GM18951 (cell line): Measurements from ENCODE around the gene DCAF12.
"Not testable (repeated sequence)": the region's sequence is repeated elsewhere in the genome, so short reads cannot be mapped to it uniquely, and the experiment has no call there.

Source experiments
- POLR2A ChIP-seq: IDR thresholded peaks from 4 replicates; pipeline ENCODE4 v1.6.1; 2011; ENCODE audit warnings: mild to moderate bottlenecking; ENCODE audit not compliant: insufficient read length, insufficient read depth; ENCODE audit errors: extremely low read depth
- in situ Hi-C: fragments of 300-500 bp; cut with MboI; formaldehyde crosslinking; loops from one replicate; pipeline ENCODE4 v1.12.0; 2022; ENCODE audit warnings: low sequenced_read_pairs, mixed read lengths, inconsistent platforms; ENCODE audit not compliant: unreplicated experiment

DCAF12 gene

GRCh38 chr9:34065541-34065940 lies 61.0 kb downstream of the DCAF12 start:
- in situ Hi-C loops = no loop called here
- TF ChIP-seq POLR2A = no peak

GRCh38 chr9:34059954-34060353 lies 66.5 kb downstream of the DCAF12 start:
- in situ Hi-C loops = no loop called here
- TF ChIP-seq POLR2A = no peak

GRCh38 chr9:34059281-34059680 lies 67.2 kb downstream of the DCAF12 start:
- in situ Hi-C loops = no loop called here
- TF ChIP-seq POLR2A = no peak

GRCh38 chr9:34049630-34050384 lies 76.7 kb downstream of the DCAF12 start:
- no peak for TF ChIP-seq POLR2A
- in situ Hi-C loops = no loop called here

GRCh38 chr9:34048727-34049629 lies 77.5 kb downstream of the DCAF12 start, which contains the start of gene UBAP2:
Gene UBAP2, minus strand, starts transcription at chr9:34048887. Its CDS starts 31,739 bp downstream, at chr9:34017148.
- TF ChIP-seq POLR2A = peak; percentile 96
- in situ Hi-C loops = no loop called here

GRCh38 chr9:34047864-34048726 lies 78.4 kb downstream of the DCAF12 start:
- in situ Hi-C loops = no loop called here
- TF ChIP-seq POLR2A = no peak

- in situ Hi-C loops = no loop called here
- TF ChIP-seq POLR2A = no peak
Observed at GRCh38 chr9:34046784-34047379, 79.6 kb downstream of the DCAF12 start.

- TF ChIP-seq POLR2A = no peak
- in situ Hi-C loops = no loop called here
Observed at GRCh38 chr9:34045903-34046302, 80.6 kb downstream of the DCAF12 start.

- in situ Hi-C loops = not testable (repeated sequence)
Observed at GRCh38 chr9:34042074-34042473, 84.4 kb downstream of the DCAF12 start.

- in situ Hi-C loops = not testable (repeated sequence)
Observed at GRCh38 chr9:34038851-34039250, 87.6 kb downstream of the DCAF12 start.

- TF ChIP-seq POLR2A = no peak
- in situ Hi-C loops = no loop called here
Observed at GRCh38 chr9:34037626-34038025, 88.9 kb downstream of the DCAF12 start.

- in situ Hi-C loops = no loop called here
- no peak for TF ChIP-seq POLR2A
Observed at GRCh38 chr9:34036625-34037024, 89.9 kb downstream of the DCAF12 start.
